DND-41 (cell line): ENCODE data around the gene UBE2H.

ENCODE experiments used
- ATAC-seq: fragments of 200-7000 bp; cut with Tn5 transposase; 3 replicates; pipeline ENCODE4 v1.9.1; 2021; ENCODE audit warnings: low read depth; ENCODE audit not compliant: insufficient read depth
- DNase-seq: peaks from one replicate; pipeline ENCODE4 v3.0.0-alpha.2; 2020
- H2AFZ ChIP-seq: 2 replicates; pipeline ENCODE4 v1.6.0; 2012; ENCODE audit warnings: low read depth, low read length
- H3K27ac ChIP-seq: 2 replicates; pipeline ENCODE4 v1.5.1; 2012; ENCODE audit warnings: low read length, inconsistent platforms
- H3K27me3 ChIP-seq: fragments of 200-600 bp; sonication (generic); 2 replicates; pipeline ENCODE4 v1.6.0; 2012; ENCODE audit warnings: low read length, mild to moderate bottlenecking, inconsistent platforms; ENCODE audit not compliant: insufficient read depth, poor library complexity
- H3K36me3 ChIP-seq: 2 replicates; pipeline ENCODE4 v1.5.1; 2012; ENCODE audit warnings: low read length, inconsistent platforms; ENCODE audit not compliant: insufficient read depth
- H3K4me1 ChIP-seq: 2 replicates; pipeline ENCODE4 v1.5.1; 2012; ENCODE audit warnings: mild to moderate bottlenecking, low read length; ENCODE audit not compliant: insufficient read depth
- H3K4me2 ChIP-seq: 2 replicates; pipeline ENCODE4 v1.6.0; 2012; ENCODE audit warnings: mild to moderate bottlenecking, moderate library complexity, low read length, inconsistent platforms; ENCODE audit not compliant: insufficient read depth
- H3K4me3 ChIP-seq, 2 experiments: fragments of 200-600 bp in 1 of 2; shearing (Covaris generic) in 1 of 2; 2 replicates each; pipeline ENCODE4 v1.5.1; 2012 to 2016; ENCODE audit warnings: inconsistent platforms in 2 of 2, low read length in 2 of 2, mild to moderate bottlenecking in 2 of 2, low read depth in 1 of 2, moderate library complexity in 1 of 2
- H3K79me2 ChIP-seq: 2 replicates; pipeline ENCODE4 v1.6.0; 2012; ENCODE audit warnings: low read length, inconsistent platforms; ENCODE audit not compliant: insufficient read depth
- H3K9ac ChIP-seq: 2 replicates; pipeline ENCODE4 v1.6.0; 2012; ENCODE audit warnings: low read depth, mild to moderate bottlenecking, inconsistent platforms, low read length, moderate library complexity
- H3K9me3 ChIP-seq: 2 replicates; pipeline ENCODE4 v1.5.1; 2012; ENCODE audit warnings: low read length, moderate library complexity, mild to moderate bottlenecking, inconsistent platforms; ENCODE audit not compliant: insufficient read depth, severe bottlenecking
- H4K20me1 ChIP-seq: 2 replicates; pipeline ENCODE4 v1.6.0; 2012; ENCODE audit warnings: low read length; ENCODE audit not compliant: insufficient read depth
- CTCF ChIP-seq: IDR thresholded peaks from 2 replicates; pipeline ENCODE4 v1.5.1; 2012; ENCODE audit warnings: borderline replicate concordance, low read length, moderate library complexity, mild to moderate bottlenecking; ENCODE audit not compliant: poor library complexity, severe bottlenecking; ENCODE audit errors: extremely low read depth
- EZH2 ChIP-seq: IDR thresholded peaks from 3 replicates; pipeline ENCODE4 v1.6.1; 2012; ENCODE audit warnings: borderline replicate concordance, low read depth, mild to moderate bottlenecking, moderate library complexity, low read length, inconsistent platforms; ENCODE audit not compliant: severe bottlenecking

The UBE2H gene

GRCh38 chr7:129986600-129986999 is 33.8 kb upstream of the UBE2H start:
- Histone ChIP-seq H3K27ac (no peak overlapping the region), H3K9me3 (no peaks in the 10 kb centered on the region), H3K79me2 (no peaks in the 10 kb centered on the region), H3K4me1 (no peaks in the 10 kb centered on the region), H3K9ac (no peak overlapping the region), H3K4me2 (no peak overlapping the region), H3K27me3 (no peaks in the 10 kb centered on the region), H3K36me3 (no peaks in the 10 kb centered on the region), H3K4me3 (no peak overlapping the region), H4K20me1 (no peaks in the 10 kb centered on the region), H2AFZ (no peak overlapping the region)
- no peak for DNase-seq
- ATAC-seq, result no peak
- TF ChIP-seq CTCF (no peak), EZH2 (no peak)

GRCh38 chr7:129980667-129981066 is 27.9 kb upstream of the UBE2H start:
- H3K27me3 ChIP-seq, result no peaks in the 10 kb centered on the region
- no peak overlapping the region for H3K9ac ChIP-seq
- no peak overlapping the region for H3K27ac ChIP-seq
- H4K20me1 ChIP-seq, result no peaks in the 10 kb centered on the region
- no peak overlapping the region for H3K4me3 ChIP-seq
- no peaks in the 10 kb centered on the region for H3K36me3 ChIP-seq
- H3K4me2 ChIP-seq, result no peak overlapping the region
- no peak overlapping the region for H2AFZ ChIP-seq
- H3K4me1 ChIP-seq, result no peaks in the 10 kb centered on the region
- ATAC-seq, result no peak
- no peaks in the 10 kb centered on the region for H3K79me2 ChIP-seq
- no peaks in the 10 kb centered on the region for H3K9me3 ChIP-seq
- DNase-seq, result no peak
- no peak for TF ChIP-seq CTCF
- no peak for TF ChIP-seq EZH2

GRCh38 chr7:129975309-129975708 is 22.5 kb upstream of the UBE2H start:
- DNase-seq, result no peak
- H3K4me2 ChIP-seq, result no peak overlapping the region

More at GRCh38 chr7:129975309-129975708, 22.5 kb upstream of the UBE2H start:
- Histone ChIP-seq H3K9me3 (no peaks in the 10 kb centered on the region), H2AFZ (no peak overlapping the region), H3K4me1 (no peaks in the 10 kb centered on the region), H3K27ac (no peak overlapping the region), H3K27me3 (no peaks in the 10 kb centered on the region), H4K20me1 (no peaks in the 10 kb centered on the region), H3K4me3 (no peak overlapping the region), H3K79me2 (no peaks in the 10 kb centered on the region), H3K9ac (no peak overlapping the region), H3K36me3 (no peaks in the 10 kb centered on the region)
- ATAC-seq, result no peak
- TF ChIP-seq EZH2, result no peak
- TF ChIP-seq CTCF, result no peak
